Colonic mucosa (tissue), 4 donors: ENCODE results near the gene NECAB2. TPM values are rescaled to one million over a fixed set of nuclear protein-coding genes. Genes with fewer than 3 reads are reported as not detected.
"Not testable (repeated sequence)": the region's sequence is repeated elsewhere in the genome, so short reads cannot be mapped to it uniquely, and the experiment has no call there.

Source experiments
- DNase-seq: peaks from one replicate; pipeline ENCODE4 v3.0.0-alpha.2; 2020
- H3K27ac ChIP-seq: fragments of 200-600 bp; one replicate; pipeline ENCODE4 v1.8.0; 2021
- H3K27me3 ChIP-seq: fragments of 200-600 bp; one replicate; pipeline ENCODE4 v1.8.0; 2021
- H3K36me3 ChIP-seq: fragments of 200-600 bp; one replicate; pipeline ENCODE4 v1.8.0; 2021
- H3K4me1 ChIP-seq: fragments of 200-600 bp; one replicate; pipeline ENCODE4 v1.8.0; 2021; ENCODE audit warnings: mild to moderate bottlenecking
- H3K4me3 ChIP-seq: fragments of 200-600 bp; one replicate; pipeline ENCODE4 v1.8.0; 2021
- H3K9ac ChIP-seq, 2 donors: one replicate each; pipeline ENCODE4 v1.7.0; 2013; ENCODE audit warnings: control low read depth in 2 of 2, low read depth in 2 of 2, low read length in 2 of 2
- H3K9me3 ChIP-seq: fragments of 200-600 bp; one replicate; pipeline ENCODE4 v1.8.0; 2021
- CTCF ChIP-seq: fragments of 200-600 bp; IDR thresholded peaks from one replicate; pipeline ENCODE4 v1.8.0; 2022; ENCODE audit warnings: antibody characterized with exemption, mild to moderate bottlenecking
- intact Hi-C: fragments of 100-400 bp; cut with DNase I; formaldehyde crosslinking; loops from one replicate; pipeline ENCODE4 v1.14.1; 2022
- total RNA-seq, 2 donors: library from RNA; stranded (reverse); fragmentation: NEBNext Ultra II Directional in 1 of 2; extraction: Animal tissue kit (Norgen Biotek cat#: 25700) in 1 of 2; gene quantifications; one replicate each; pipeline ENCODE4 v1.2.1, GENCODE V29; 2021
- donor health status: healthy.
- donor health status: DM: no; HTN: no; CAD: no.
- donor health status: DM: no; HTN: no; CAD: no.

NECAB2 gene
- total RNA-seq, 2 donors from 2014 or later, result 0.25 to 0.42 TPM

GRCh38 chr16:83946781-83947566 lies 21.1 kb upstream of the NECAB2 start:
- no peak for DNase-seq
- Histone ChIP-seq H3K9ac (no peak overlapping the region), H3K27me3 (no peaks in the 10 kb centered on the region), H3K27ac (no peak overlapping the region), H3K4me3 (no peak overlapping the region), H3K4me1 (no peaks in the 10 kb centered on the region), H3K9me3 (no peaks in the 10 kb centered on the region), H3K36me3 (no peaks in the 10 kb centered on the region)
- no peak for TF ChIP-seq CTCF
- intact Hi-C loops, result no loop called here

- Histone ChIP-seq H3K36me3 (no peaks in the 10 kb centered on the region), H3K9ac (no peak overlapping the region), H3K27me3 (no peaks in the 10 kb centered on the region), H3K27ac (no peak overlapping the region), H3K4me1 (peaks cover 5% of the 10 kb centered on the region), H3K4me3 (no peak overlapping the region), H3K9me3 (no peaks in the 10 kb centered on the region)
- DNase-seq, result no peak
- intact Hi-C loops, result no loop called here
- no peak for TF ChIP-seq CTCF
These were observed 20.3 kb upstream of the NECAB2 start for GRCh38 chr16:83947642-83948234.

- TF ChIP-seq CTCF, result no peak
- no peaks in the 10 kb centered on the region for H3K36me3 ChIP-seq
- no peaks in the 10 kb centered on the region for H3K27me3 ChIP-seq
- no peak overlapping the region for H3K9ac ChIP-seq
- H3K4me1 ChIP-seq, result peaks cover 8% of the 10 kb centered on the region
- H3K4me3 ChIP-seq, result no peak overlapping the region
- H3K9me3 ChIP-seq, result no peaks in the 10 kb centered on the region
- no peak overlapping the region for H3K27ac ChIP-seq
- no peak for DNase-seq
- intact Hi-C loops, result no loop called here
These were observed 18.9 kb upstream of the NECAB2 start for GRCh38 chr16:83948914-83949723.

- intact Hi-C loops, result no loop called here
- Histone ChIP-seq H3K9ac (no peak overlapping the region), H3K27ac (no peak overlapping the region), H3K9me3 (no peaks in the 10 kb centered on the region), H3K36me3 (no peaks in the 10 kb centered on the region), H3K4me3 (no peak overlapping the region), H3K27me3 (no peaks in the 10 kb centered on the region), H3K4me1 (peaks cover 10% of the 10 kb centered on the region)
- TF ChIP-seq CTCF, result no peak
- DNase-seq, result no peak
These were observed 18.4 kb upstream of the NECAB2 start for GRCh38 chr16:83949724-83950001.

- H3K27ac ChIP-seq, H3K27me3 ChIP-seq, DNase-seq, H3K4me3 ChIP-seq, H3K9me3 ChIP-seq, intact Hi-C loops, H3K9ac ChIP-seq, H3K36me3 ChIP-seq: not testable (repeated sequence)
- H3K4me1 ChIP-seq, result peaks cover 10% of the 10 kb centered on the region
These were observed 17.1 kb upstream of the NECAB2 start for GRCh38 chr16:83950862-83951399.
